Astrocyte (in vitro differentiated cells and primary cell): Measurements from ENCODE around the gene MAP6. TPM values are rescaled to one million over a fixed set of nuclear protein-coding genes. Genes with fewer than 3 reads are reported as not detected.

ENCODE experiments used
- DNase-seq: peaks from one replicate; pipeline ENCODE4 v3.0.0-alpha.2; 2010; ENCODE audit warnings: low read depth
- FAIRE-seq: peaks from 2 replicates; lab custom pipeline; 2011; peaks lifted over from hg19 to GRCh38; lab: Jason Lieb, UNC
- H2AFZ ChIP-seq: 2 replicates; pipeline ENCODE4 v1.6.0; 2012; ENCODE audit warnings: low read depth, low read length, inconsistent platforms
- H3K27ac ChIP-seq: 2 replicates; pipeline ENCODE4 v1.5.1; 2011; ENCODE audit warnings: low read depth, low read length, inconsistent platforms
- H3K27me3 ChIP-seq: 2 replicates; pipeline ENCODE4 v1.6.0; 2011; ENCODE audit warnings: low read length, inconsistent platforms; ENCODE audit not compliant: insufficient read depth
- H3K36me3 ChIP-seq: 2 replicates; pipeline ENCODE4 v1.5.1; 2011; ENCODE audit warnings: low read length, inconsistent platforms; ENCODE audit not compliant: insufficient read depth
- H3K4me1 ChIP-seq: 2 replicates; pipeline ENCODE4 v1.5.1; 2011; ENCODE audit warnings: low read length, inconsistent platforms; ENCODE audit not compliant: insufficient read depth
- H3K4me2 ChIP-seq: 2 replicates; pipeline ENCODE4 v1.6.0; 2012; ENCODE audit warnings: low read length, inconsistent platforms
- H3K4me3 ChIP-seq: 2 replicates; pipeline ENCODE4 v1.5.1; 2011; ENCODE audit warnings: low read depth, mild to moderate bottlenecking, low read length, inconsistent platforms; ENCODE audit not compliant: insufficient read depth
- H3K79me2 ChIP-seq: 2 replicates; pipeline ENCODE4 v1.6.0; 2012; ENCODE audit warnings: mild to moderate bottlenecking, low read length, inconsistent platforms; ENCODE audit not compliant: insufficient read depth
- H3K9ac ChIP-seq: 2 replicates; pipeline ENCODE4 v1.6.0; 2012; ENCODE audit warnings: mild to moderate bottlenecking, low read length, inconsistent platforms
- H3K9me3 ChIP-seq: 2 replicates; pipeline ENCODE4 v1.5.1; 2012; ENCODE audit warnings: low read depth, mild to moderate bottlenecking, low read length, inconsistent platforms; ENCODE audit not compliant: insufficient read depth
- H4K20me1 ChIP-seq: 2 replicates; pipeline ENCODE4 v1.6.0; 2012; ENCODE audit warnings: low read length, inconsistent platforms; ENCODE audit not compliant: insufficient read depth
- H3K27ac Mint-ChIP-seq: one replicate; pipeline ENCODE4 v1.8.0; 2021; ENCODE audit warnings: mild to moderate bottlenecking, mixed read lengths; ENCODE audit not compliant: unreplicated experiment
- H3K27me3 Mint-ChIP-seq: one replicate; pipeline ENCODE4 v1.8.0; 2021; ENCODE audit warnings: low read depth, mixed read lengths; ENCODE audit not compliant: unreplicated experiment
- H3K36me3 Mint-ChIP-seq: one replicate; pipeline ENCODE4 v1.8.0; 2021; ENCODE audit warnings: low read depth, mixed read lengths; ENCODE audit not compliant: unreplicated experiment
- H3K4me1 Mint-ChIP-seq: one replicate; pipeline ENCODE4 v1.8.0; 2021; ENCODE audit warnings: low read depth, mixed read lengths; ENCODE audit not compliant: unreplicated experiment
- H3K4me3 Mint-ChIP-seq: one replicate; pipeline ENCODE4 v1.8.0; 2021; ENCODE audit warnings: mild to moderate bottlenecking, moderate library complexity, mixed read lengths; ENCODE audit not compliant: unreplicated experiment
- H3K9me3 Mint-ChIP-seq: one replicate; pipeline ENCODE4 v1.8.0; 2021; ENCODE audit warnings: mild to moderate bottlenecking, mixed read lengths; ENCODE audit not compliant: unreplicated experiment
- CTCF ChIP-seq: IDR thresholded peaks from 2 replicates; pipeline ENCODE4 v1.5.1; 2011; ENCODE audit warnings: low read depth, mild to moderate bottlenecking, inconsistent platforms, low read length, moderate library complexity; ENCODE audit not compliant: insufficient read depth
- EZH2 ChIP-seq: IDR thresholded peaks from 2 replicates; pipeline ENCODE4 v1.6.1; 2012; ENCODE audit warnings: mild to moderate bottlenecking, low read length, inconsistent platforms; ENCODE audit not compliant: insufficient read depth
- total RNA-seq: library from RNA; stranded (reverse); gene quantifications from 2 replicates; pipeline ENCODE4 v1.2.1, GENCODE V29; 2021

MAP6 gene
- total RNA-seq, 1 donor from 2014 or later, result 3.9 TPM

GRCh38 chr11:75558939-75559843 lies 109.6 kb downstream of the MAP6 start:
- Histone ChIP-seq H3K9ac (peak overlapping the region; percentile 58), H3K4me1 (peaks cover 51% of the 10 kb centered on the region), H3K79me2 (peaks cover 25% of the 10 kb centered on the region), H3K9me3 (no peaks in the 10 kb centered on the region), H3K27me3 (no peaks in the 10 kb centered on the region), H3K4me2 (peak overlapping the region; percentile 56), H3K36me3 (no peaks in the 10 kb centered on the region), H2AFZ (peak overlapping the region; percentile 49), H3K27ac (peak overlapping the region; percentile 71), H3K4me3 (peak overlapping the region; percentile 3), H4K20me1 (peaks cover 13% of the 10 kb centered on the region)
- H3K27me3 Mint-ChIP-seq, result no peaks in the 10 kb centered on the region
- peaks cover 8% of the 10 kb centered on the region for H3K36me3 Mint-ChIP-seq
- H3K27ac Mint-ChIP-seq, result peak overlapping the region; percentile 85
- no peak for FAIRE-seq
- no peak for TF ChIP-seq CTCF
- no peak for TF ChIP-seq EZH2
- H3K4me1 Mint-ChIP-seq, result peaks cover 43% of the 10 kb centered on the region
- DNase-seq, result peak; percentile 79
- peak overlapping the region; percentile 41 for H3K4me3 Mint-ChIP-seq
- H3K9me3 Mint-ChIP-seq, result no peaks in the 10 kb centered on the region

GRCh38 chr11:75557666-75558494 lies 111.0 kb downstream of the MAP6 start:
- H3K36me3 Mint-ChIP-seq, result peaks cover 2% of the 10 kb centered on the region
- Histone ChIP-seq H3K9me3 (no peaks in the 10 kb centered on the region), H3K4me1 (peaks cover 57% of the 10 kb centered on the region), H3K27me3 (no peaks in the 10 kb centered on the region), H4K20me1 (peaks cover 3% of the 10 kb centered on the region), H3K27ac (peak overlapping the region; percentile 71), H3K4me2 (peak overlapping the region; percentile 56), H2AFZ (peak overlapping the region; percentile 59), H3K4me3 (no peak overlapping the region), H3K9ac (peak overlapping the region; percentile 58), H3K36me3 (no peaks in the 10 kb centered on the region), H3K79me2 (peaks cover 12% of the 10 kb centered on the region)
- TF ChIP-seq EZH2 (no peak), CTCF (no peak)
- no peak for FAIRE-seq
- H3K27me3 Mint-ChIP-seq, result no peaks in the 10 kb centered on the region
- H3K9me3 Mint-ChIP-seq, result no peaks in the 10 kb centered on the region
- peak overlapping the region; percentile 27 for H3K4me3 Mint-ChIP-seq
- H3K27ac Mint-ChIP-seq, result peak overlapping the region; percentile 85
- H3K4me1 Mint-ChIP-seq, result peaks cover 43% of the 10 kb centered on the region
- peak; percentile 95 for DNase-seq
